ENCODE data around the gene CD180. TPM values are rescaled to one million over a fixed set of nuclear protein-coding genes. Genes with fewer than 3 reads are reported as not detected.
A peak's percentile ranks its signal among the peaks of the same experiment; 100 is the strongest.

CD180 gene
- total RNA-seq, 1 experiment from 2014 or later: not detected

DNA sequence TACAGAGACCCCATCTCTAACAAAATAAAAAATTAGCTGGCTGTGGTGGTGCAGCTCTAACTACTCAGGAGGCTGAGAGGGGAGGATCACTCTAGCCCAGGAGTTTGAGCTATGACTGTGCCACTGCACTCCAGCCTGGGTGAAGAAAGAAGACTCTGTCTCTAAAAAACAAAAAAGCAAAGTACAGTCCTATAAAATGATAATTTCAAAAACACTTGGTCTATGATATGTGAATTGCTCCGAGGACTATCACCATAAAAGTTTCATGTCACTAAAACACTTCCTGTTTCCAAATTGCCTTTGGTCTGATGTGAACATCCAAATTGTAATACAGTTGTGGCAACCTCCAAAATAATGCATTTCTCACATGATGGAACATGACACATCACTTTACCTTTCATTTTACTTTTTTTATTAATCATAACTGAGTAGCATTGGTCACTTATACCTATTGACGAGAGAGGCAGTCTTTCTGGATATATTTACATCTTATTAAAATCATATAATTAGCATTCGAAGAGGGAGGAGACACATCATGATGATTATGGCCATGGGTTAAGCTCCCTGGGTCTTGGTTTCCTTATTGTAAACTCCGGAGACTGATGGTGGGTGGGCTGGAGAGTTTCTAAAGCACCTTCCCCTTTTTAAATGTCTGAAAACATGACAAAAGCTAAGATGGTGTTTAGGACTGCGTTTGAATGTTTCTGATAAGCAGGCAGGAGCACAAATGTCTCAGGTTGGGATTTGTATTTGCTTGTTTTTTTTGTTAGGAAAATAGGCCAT is 25.8 kb upstream of the CD180 start:
- no peak for DNase-seq (ENCODE audit: low read depth in 1 of 2, low spot score in 2 of 2)
- Histone ChIP-seq H3K4me1 (replicated peaks) (no peaks in the 10 kb centered on the region), H3K27me3 (replicated peaks) (no peaks in the 10 kb centered on the region), H3K36me3 (no peaks in the 10 kb centered on the region), H3K27ac (no peak overlapping the region), H3K4me3 (no peak overlapping the region), H3K9me3 (replicated peaks) (no peaks in the 10 kb centered on the region)

DNA sequence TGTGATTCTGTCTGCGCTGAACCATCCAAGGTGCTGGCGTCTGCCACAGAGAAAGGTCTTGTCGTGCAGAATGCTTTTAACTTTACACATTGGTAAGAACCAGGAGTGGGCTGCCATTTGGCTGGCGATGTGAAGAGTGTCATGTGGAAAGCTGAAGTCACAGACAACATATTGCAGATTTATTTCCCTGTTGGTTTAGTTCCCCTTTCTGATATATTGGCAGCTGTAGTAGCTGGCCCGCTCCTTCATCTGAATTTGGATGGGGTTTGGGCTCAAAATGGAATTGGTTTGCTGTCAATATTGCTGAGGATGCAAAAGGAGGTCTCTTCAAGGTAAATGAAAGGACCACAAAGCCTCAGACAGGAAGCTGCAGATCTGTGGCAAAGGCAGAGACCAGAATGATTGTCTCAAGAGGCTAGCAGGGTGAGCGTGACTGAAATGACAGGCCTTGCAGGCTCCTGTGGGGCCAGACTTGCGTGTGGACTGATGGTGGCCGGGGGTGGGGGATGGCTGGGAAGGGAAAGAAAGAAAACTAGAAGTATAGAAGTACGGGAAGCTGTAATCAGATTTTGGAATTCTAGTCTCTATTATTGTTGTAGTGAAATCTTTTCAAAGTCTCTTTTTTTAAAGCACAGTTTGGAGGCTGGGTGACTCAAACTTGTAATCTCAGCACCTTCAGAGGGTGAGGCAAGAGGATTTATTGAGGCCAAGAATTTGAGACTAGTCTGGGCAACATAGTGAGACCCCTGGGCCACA is 25.1 kb upstream of the CD180 start:
- H3K27ac ChIP-seq: no peak overlapping the region
- H3K4me3 ChIP-seq: no peak overlapping the region
- no peaks in the 10 kb centered on the region for H3K27me3 ChIP-seq (replicated peaks)
- no peak for DNase-seq (ENCODE audit: low read depth in 1 of 2, low spot score in 2 of 2)
- peaks cover under 1% of the 10 kb centered on the region for H3K4me1 ChIP-seq (replicated peaks)
- H3K9me3 ChIP-seq (replicated peaks): no peaks in the 10 kb centered on the region
- no peaks in the 10 kb centered on the region for H3K36me3 ChIP-seq

DNA sequence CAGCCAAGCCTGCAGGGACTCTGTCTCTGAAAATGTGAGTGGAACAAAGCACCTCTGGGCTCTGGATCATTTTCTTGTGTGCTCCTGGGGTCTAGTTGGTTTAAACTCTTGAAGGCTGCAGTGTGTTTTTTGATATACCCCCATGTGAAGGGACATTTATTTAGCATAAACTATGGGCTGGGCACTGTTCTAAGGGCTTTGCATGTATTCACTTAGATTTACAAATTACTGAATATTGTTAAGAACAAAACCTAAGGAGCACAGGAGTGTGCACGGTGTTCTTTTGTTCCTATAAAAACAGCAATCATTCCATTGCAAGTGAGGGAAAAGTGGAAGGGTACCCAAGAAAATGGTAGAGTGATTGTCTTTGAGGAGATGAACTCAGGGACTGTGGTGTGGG is 20.0 kb upstream of the CD180 start:
- DNase-seq (ENCODE audit: low read depth in 1 of 2, low spot score in 2 of 2): no peak
- no peaks in the 10 kb centered on the region for H3K9me3 ChIP-seq (replicated peaks)
- H3K36me3 ChIP-seq: no peaks in the 10 kb centered on the region
- no peak overlapping the region for H3K27ac ChIP-seq
- no peak overlapping the region for H3K4me3 ChIP-seq
- H3K27me3 ChIP-seq (replicated peaks): no peaks in the 10 kb centered on the region
- H3K4me1 ChIP-seq (replicated peaks): peaks cover 13% of the 10 kb centered on the region

DNA sequence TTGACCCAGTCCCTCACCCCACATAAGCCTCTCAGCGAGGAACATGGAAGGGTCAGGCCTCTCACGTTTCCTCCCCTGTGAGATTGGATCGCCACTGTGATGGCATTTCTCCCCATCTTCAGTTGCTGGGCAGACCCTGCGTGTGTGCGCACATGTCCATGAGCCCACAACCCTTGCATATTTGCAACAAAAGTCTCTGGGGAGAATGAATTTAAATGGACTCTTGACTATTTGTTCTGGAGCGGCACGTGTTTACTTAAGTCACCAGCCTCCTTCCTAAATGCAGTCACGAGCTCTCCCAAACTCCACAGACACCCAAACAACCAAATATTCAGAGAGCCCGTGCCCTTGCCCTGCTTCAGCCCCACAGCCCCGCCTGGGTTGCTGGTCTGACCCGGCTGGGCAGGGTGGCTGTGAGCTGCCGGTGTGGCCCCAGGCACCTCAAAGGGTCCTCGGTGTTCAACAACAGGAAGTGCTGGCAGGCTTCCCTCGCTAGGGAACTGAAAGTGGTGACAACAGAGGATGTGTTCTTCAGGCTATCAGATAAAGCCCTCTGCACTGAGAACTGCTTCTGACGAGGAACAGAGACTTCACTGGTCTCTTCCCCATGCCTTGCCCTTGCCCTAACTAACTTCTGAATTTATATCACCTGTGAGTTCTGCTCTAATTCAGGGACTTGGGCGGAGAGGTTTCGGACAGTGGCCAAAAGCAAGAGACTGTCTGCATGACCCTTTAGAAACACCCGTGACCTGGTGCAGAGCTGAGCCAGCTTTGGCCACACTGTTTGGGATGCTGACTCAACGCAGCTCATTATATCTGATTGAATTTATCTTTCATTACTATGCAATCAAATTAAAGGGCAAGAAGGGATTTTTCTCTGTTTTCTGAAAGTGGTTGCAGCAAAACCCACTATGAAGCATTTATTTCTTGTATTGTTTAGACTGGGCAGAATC is 19.2 kb upstream of the CD180 start:
- H3K4me3 ChIP-seq: peak overlapping the region; percentile 3; the same call in 1 of the 2 replicates
- peak; percentile 31 to 51 for DNase-seq (ENCODE audit: low read depth in 1 of 2, low spot score in 2 of 2)
- peaks cover 13% of the 10 kb centered on the region for H3K4me1 ChIP-seq (replicated peaks)
- no peaks in the 10 kb centered on the region for H3K27me3 ChIP-seq (replicated peaks)
- H3K27ac ChIP-seq: 0 out of 2 replicates have a peak overlapping the region, but pooled peaks have one; percentile 23
- H3K9me3 ChIP-seq (replicated peaks): no peaks in the 10 kb centered on the region
- H3K36me3 ChIP-seq: no peaks in the 10 kb centered on the region

DNA sequence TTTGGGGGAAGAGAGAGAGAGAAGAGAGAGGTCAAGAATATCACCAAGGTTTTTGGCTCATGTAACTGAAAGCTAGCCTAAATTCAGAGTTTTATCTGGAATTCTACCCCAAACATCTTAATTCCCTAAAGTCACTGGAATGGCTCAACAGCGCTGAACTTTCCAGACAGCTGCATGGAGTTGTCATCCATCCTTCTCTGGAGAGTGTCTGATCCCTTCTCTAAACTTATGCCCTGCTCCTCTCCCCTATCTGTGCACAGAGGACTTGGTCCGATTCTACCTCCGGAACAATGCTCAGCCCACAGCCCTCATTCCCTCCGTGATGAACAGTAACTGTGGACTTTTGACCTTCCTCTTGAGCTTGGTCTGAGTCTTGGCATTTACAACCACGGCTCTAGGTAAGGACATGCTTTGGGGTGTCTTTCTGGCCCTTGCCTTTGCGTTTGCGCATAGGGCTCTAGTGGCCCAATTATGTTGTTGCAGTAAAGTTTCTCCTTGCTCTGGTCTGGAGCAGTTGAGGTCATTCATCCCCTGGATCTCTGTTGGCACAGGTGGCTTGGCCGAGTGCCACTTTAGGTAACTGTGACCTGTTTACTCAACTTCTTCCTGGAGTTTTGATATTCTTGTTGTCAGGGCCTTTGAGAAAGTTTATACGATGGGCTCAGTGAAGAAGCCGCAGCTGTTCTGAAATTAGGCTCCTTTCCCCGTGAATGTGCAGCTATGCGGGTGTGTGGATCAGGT is 18.3 kb upstream of the CD180 start:
- peaks cover 13% of the 10 kb centered on the region for H3K4me1 ChIP-seq (replicated peaks)
- H3K27ac ChIP-seq: no peak overlapping the region
- H3K27me3 ChIP-seq (replicated peaks): no peaks in the 10 kb centered on the region
- no peak overlapping the region for H3K4me3 ChIP-seq
- no peaks in the 10 kb centered on the region for H3K9me3 ChIP-seq (replicated peaks)
- H3K36me3 ChIP-seq: no peaks in the 10 kb centered on the region
- no peak for DNase-seq (ENCODE audit: low read depth in 1 of 2, low spot score in 2 of 2)

DNA sequence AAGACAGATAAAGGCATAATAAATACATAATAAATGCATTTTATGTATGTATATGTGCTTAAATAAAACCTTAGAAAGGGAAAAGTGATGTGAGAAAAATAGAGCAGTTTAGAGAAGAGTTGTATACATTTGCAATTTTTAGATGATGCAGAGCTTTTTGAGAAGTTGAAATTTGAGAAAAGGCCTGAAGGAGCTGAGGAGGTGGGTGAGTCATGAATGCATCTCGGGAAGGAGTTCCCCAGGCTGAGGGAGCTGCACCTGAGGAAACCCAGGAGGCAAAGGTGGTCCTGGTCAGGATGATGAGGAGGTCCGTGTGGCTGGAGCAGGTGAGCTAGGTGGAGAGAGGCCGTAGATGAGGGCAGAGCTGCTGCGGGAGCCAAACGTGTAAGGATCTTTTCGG is 17.4 kb upstream of the CD180 start:
- DNase-seq (ENCODE audit: low read depth in 1 of 2, low spot score in 2 of 2): no peak
- Histone ChIP-seq H3K36me3 (no peaks in the 10 kb centered on the region), H3K9me3 (replicated peaks) (no peaks in the 10 kb centered on the region), H3K4me3 (no peak overlapping the region), H3K27ac (no peak overlapping the region), H3K4me1 (replicated peaks) (peaks cover 19% of the 10 kb centered on the region), H3K27me3 (replicated peaks) (no peaks in the 10 kb centered on the region)

DNA sequence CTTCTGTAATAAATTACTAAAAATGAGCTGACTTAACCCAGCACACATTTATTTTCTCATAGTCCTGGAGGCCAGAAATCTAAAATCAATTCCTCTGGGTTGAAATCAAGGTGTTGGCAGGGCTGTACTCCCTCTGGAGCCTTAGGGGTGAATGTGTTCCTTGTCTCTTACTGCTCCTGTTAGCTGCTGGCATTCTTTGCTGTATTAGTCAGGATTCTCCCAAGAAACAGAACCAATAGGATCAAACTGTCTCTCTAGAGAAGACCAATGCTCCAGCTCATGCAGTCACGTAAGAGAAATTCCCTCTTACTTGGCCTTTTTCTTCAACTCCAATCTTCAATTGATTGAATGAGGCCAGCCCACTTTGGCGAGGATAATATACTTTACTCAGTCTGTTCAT is 15.3 kb upstream of the CD180 start:
- DNase-seq (ENCODE audit: low read depth in 1 of 2, low spot score in 2 of 2): no peak
- peaks cover 22% of the 10 kb centered on the region for H3K4me1 ChIP-seq (replicated peaks)
- H3K27ac ChIP-seq: no peak overlapping the region
- no peaks in the 10 kb centered on the region for H3K9me3 ChIP-seq (replicated peaks)
- H3K36me3 ChIP-seq: no peaks in the 10 kb centered on the region
- no peak overlapping the region for H3K4me3 ChIP-seq
- no peaks in the 10 kb centered on the region for H3K27me3 ChIP-seq (replicated peaks)

DNA sequence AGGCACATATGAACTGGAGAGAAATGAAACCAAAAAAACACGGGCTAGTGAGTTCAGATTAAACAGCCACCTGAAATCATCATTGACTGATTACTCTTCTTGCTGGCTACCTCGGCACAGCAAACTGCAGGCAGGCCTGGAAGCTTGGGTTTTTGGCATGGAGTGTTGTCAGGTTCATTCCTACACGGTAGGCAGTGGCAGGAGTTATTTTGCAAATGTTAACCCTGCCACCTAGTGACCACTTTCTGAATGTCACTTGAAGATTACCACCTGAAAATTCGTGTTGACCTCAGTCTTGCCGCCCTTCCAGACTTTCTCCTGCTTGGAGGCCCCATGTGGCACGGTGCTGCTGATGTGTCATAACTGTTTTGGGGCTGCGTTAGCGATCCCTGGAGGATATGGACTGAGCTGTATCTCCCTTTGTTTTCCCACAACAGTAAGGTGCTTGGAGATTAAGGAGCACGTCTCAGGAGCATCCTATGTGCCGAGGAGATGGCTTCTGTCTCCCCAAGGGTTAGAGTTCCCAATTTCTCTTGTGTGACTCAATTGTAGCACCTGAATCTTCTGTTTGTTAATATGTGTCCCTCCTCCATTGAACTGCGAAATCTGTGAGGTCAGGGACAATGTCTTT is 12.7 kb upstream of the CD180 start:
- H3K27ac ChIP-seq: no peak overlapping the region
- no peak overlapping the region for H3K4me3 ChIP-seq
- H3K4me1 ChIP-seq (replicated peaks): peaks cover 14% of the 10 kb centered on the region; the same call in 1 of the 2 replicates
- no peaks in the 10 kb centered on the region for H3K36me3 ChIP-seq
- no peaks in the 10 kb centered on the region for H3K27me3 ChIP-seq (replicated peaks)
- no peaks in the 10 kb centered on the region for H3K9me3 ChIP-seq (replicated peaks)
- DNase-seq (ENCODE audit: low read depth in 1 of 2, low spot score in 2 of 2): peak; percentile 49 to 58

DNA sequence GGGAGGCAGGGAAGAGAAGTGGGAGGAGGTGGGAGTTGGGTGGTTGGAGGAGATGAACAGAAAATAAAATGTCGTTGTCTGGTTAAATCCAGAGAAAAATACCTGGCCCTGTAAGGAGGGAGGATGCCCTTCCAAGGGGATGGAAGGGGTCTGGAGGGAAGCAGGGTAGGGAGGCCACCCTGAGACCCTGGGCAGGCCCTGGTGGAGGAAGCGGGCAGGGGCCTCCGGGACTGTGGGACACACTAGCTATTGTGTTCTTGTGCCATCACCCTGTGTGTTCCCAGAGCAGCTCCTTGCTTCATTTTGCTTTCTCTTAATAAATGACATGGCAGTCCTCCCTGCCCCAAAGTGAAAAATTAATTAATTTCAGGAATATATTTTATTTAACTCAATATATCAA is 11.8 kb upstream of the CD180 start:
- Histone ChIP-seq H3K27ac (no peak overlapping the region), H3K36me3 (no peaks in the 10 kb centered on the region), H3K27me3 (replicated peaks) (no peaks in the 10 kb centered on the region), H3K4me3 (no peak overlapping the region), H3K9me3 (replicated peaks) (no peaks in the 10 kb centered on the region), H3K4me1 (replicated peaks) (peaks cover 14% of the 10 kb centered on the region; the same call in 1 of the 2 replicates)
- DNase-seq (ENCODE audit: low read depth in 1 of 2, low spot score in 2 of 2): no peak

DNA sequence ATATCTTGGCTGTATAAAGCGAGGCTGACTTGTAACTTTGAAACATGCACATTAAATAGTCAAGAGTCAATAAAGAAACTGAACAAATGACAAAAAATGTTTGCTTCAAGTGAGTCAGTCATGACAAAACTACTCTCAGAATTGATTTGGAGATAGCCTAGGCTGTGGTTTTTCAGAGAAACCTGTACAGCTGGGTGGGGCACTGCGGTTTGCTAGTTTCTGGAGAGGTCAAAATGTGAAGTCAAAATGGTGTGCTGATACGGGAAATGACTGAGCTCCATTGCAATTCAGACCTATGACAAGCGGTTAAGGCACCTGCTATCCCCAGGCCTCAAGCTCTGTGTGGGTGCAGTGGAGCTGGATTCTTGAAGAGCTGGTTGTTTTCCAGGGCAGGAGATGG is 10.3 kb upstream of the CD180 start:
- Histone ChIP-seq H3K4me3 (no peak overlapping the region), H3K27me3 (replicated peaks) (no peaks in the 10 kb centered on the region), H3K27ac (no peak overlapping the region), H3K9me3 (replicated peaks) (no peaks in the 10 kb centered on the region), H3K36me3 (no peaks in the 10 kb centered on the region), H3K4me1 (replicated peaks) (peaks cover 14% of the 10 kb centered on the region; the same call in 1 of the 2 replicates)
- DNase-seq (ENCODE audit: low read depth in 1 of 2, low spot score in 2 of 2): peak; percentile 43 to 54

DNA sequence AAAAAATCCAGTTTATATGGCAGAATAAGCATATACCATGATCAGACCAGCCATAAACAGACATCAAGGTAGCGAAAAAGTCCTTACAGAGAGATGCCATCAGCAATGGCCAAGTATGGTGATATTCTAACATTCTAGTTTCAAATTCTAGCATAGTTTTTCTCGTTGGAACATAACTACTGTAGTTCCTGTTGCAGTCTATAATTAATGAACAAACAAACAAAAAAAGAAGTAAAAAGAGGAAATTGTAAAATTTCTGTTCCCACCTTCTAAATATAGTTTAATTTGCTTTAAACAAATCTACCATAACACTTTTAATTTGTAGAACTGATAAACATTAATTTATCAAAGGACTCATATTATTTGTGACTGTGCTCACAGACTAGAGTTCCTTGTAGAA is 9.9 kb upstream of the CD180 start:
- H3K27me3 ChIP-seq (replicated peaks): no peaks in the 10 kb centered on the region
- DNase-seq (ENCODE audit: low read depth in 1 of 2, low spot score in 2 of 2): no peak
- no peak overlapping the region for H3K4me3 ChIP-seq
- H3K9me3 ChIP-seq (replicated peaks): no peaks in the 10 kb centered on the region
- H3K36me3 ChIP-seq: no peaks in the 10 kb centered on the region
- H3K4me1 ChIP-seq (replicated peaks): peaks cover 14% of the 10 kb centered on the region; the same call in 1 of the 2 replicates
- H3K27ac ChIP-seq: no peak overlapping the region

DNA sequence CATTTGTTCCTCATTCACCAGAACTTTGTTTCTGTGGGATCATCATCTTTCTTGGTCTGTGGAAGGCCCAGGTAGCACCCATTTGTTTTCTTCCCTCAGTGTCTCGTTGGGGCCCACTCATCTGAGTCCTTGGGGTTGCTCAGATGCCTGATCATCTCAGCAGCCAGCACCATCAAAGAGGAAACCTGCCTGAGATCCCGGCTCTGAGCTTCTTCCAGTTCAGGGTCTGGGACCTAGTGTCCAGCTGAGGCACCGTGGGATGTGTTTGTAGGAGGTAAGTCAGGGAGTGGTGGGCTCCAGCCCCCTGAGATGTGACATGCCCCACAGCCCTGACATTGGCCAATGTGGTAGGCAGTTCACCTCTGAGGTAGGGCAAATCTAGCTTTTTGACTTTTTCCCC is 9.4 kb upstream of the CD180 start:
- peaks cover 14% of the 10 kb centered on the region; the same call in 1 of the 2 replicates for H3K4me1 ChIP-seq (replicated peaks)
- no peaks in the 10 kb centered on the region for H3K27me3 ChIP-seq (replicated peaks)
- H3K36me3 ChIP-seq: no peaks in the 10 kb centered on the region
- H3K27ac ChIP-seq: no peak overlapping the region
- no peak overlapping the region for H3K4me3 ChIP-seq
- no peaks in the 10 kb centered on the region for H3K9me3 ChIP-seq (replicated peaks)
- DNase-seq (ENCODE audit: low read depth in 1 of 2, low spot score in 2 of 2): no peak

Data from SJSA1 (cell line).